ENCODE results near the gene PRKCA. TPM values are rescaled to one million over a fixed set of nuclear protein-coding genes. Genes with fewer than 3 reads are reported as not detected.

Gene PRKCA
- total and polyA plus RNA-seq, 9 of the 15 experiments (the other 6 are each of a cell fraction or from before 2014, with no cell fraction given): 3.2 to 33.0 (median 17.8) TPM

- TF ChIP-seq PRDM10 (IDR thresholded peaks at IDR 0.05; ENCODE audit: partially characterized antibody) (peak; percentile 10), FOSL1 (tag; conservative IDR thresholded peaks at IDR 0.05) (peak; percentile 88), ARID1B (IDR thresholded peaks at IDR 0.05) (peak; percentile 74)
These were observed 26.8 kb upstream of the PRKCA start (continued) for GRCh38 chr17:66275651-66276050.

- H3K9ac ChIP-seq (ENCODE audit: insufficient read depth in 1 of 2, low read depth in 2 of 2, low read length in 2 of 2): no peak overlapping the region
- DNase-seq (ENCODE audit: extremely low read depth in 1 of 4, low spot score in 3 of 4): peak in 1 of 4 experiments; percentile 54
- WGBS (ENCODE audit: insufficient coverage, low coverage, missing lambda C conversion rate): 22% methylated on average over 3 of the region's 3 CpGs
- 0 out of 3 replicates have a peak, but pooled peaks have one; percentile 36 for ATAC-seq
- no peaks in the 10 kb centered on the region for H3K9me3 ChIP-seq (replicated peaks; ENCODE audit: control insufficient read depth, insufficient read depth, low read depth, low read length)
- H3K36me3 ChIP-seq (ENCODE audit: control insufficient read depth, insufficient read depth, low read length): no peaks in the 10 kb centered on the region
- no peak overlapping the region for H3K4me3 ChIP-seq
- no TSS peak for BruUV-seq (replicated peaks)
- H3K9me1 ChIP-seq (ENCODE audit: control insufficient read depth, insufficient read depth, low read length): no peaks in the 10 kb centered on the region
- peaks cover 0 to 22% of the 10 kb centered on the region in 2 experiments; a peak in 4 of 5 replicates for H3K4me1 ChIP-seq (replicated peaks in 1 of 2; ENCODE audit: control insufficient read depth in 2 of 2, insufficient read depth in 2 of 2, low read length in 2 of 2)
- H2AFZ ChIP-seq (ENCODE audit: low read depth, low read length): no peak overlapping the region
- ChIA-PET CTCF (ENCODE audit: low intra/inter-chr PET ratio) (no interaction called here), POLR2A (interaction anchor here (0.9 to 1.7 kb wide), 3 partner anchors 11 to 20 kb away, joined by 3 to 4 read pairs (median 4); no protein-coding TSS in a partner anchor)
- no peak overlapping the region; the same call in 2 of the 3 replicates for H3K27ac ChIP-seq (ENCODE audit: extremely low read depth, low read depth, low read length)
- no peaks in the 10 kb centered on the region for H3K79me2 ChIP-seq (ENCODE audit: control insufficient read depth, insufficient read depth, low read length)
- no peak overlapping the region for H3K4me2 ChIP-seq (ENCODE audit: insufficient read depth, low read length)
- H4K20me1 ChIP-seq (replicated peaks; ENCODE audit: control insufficient read depth, insufficient read depth, low read length): peaks cover 2% of the 10 kb centered on the region; the same call in 1 of the 2 replicates
- in situ Hi-C loops (cut with MboI): no loop called here
- FAIRE-seq: no peak
- no peaks in the 10 kb centered on the region for H3K27me3 ChIP-seq (ENCODE audit: control insufficient read depth in 2 of 2, insufficient read depth in 2 of 2, low read length in 2 of 2)
- intact Hi-C loops (cut with micrococcal nuclease): no loop called here
- TF ChIP-seq ZNF445 (CRISPR knock-in tag; IDR thresholded peaks at IDR 0.05; ENCODE audit: low read depth) (no peak), TSC22D4 (tag; IDR thresholded peaks at IDR 0.05) (no peak), ZNF407 (IDR thresholded peaks at IDR 0.05; ENCODE audit: low read depth) (no peak)
These were observed 26.0 kb upstream of the PRKCA start for GRCh38 chr17:66276328-66276937.

All from K562 (cell line).